GM18951 (cell line): ENCODE measurements around the gene PEX11B.

Experiments
- POLR2A ChIP-seq: IDR thresholded peaks from 4 replicates; pipeline ENCODE4 v1.6.1; 2011; ENCODE audit warnings: mild to moderate bottlenecking; ENCODE audit not compliant: insufficient read length, insufficient read depth; ENCODE audit errors: extremely low read depth
- in situ Hi-C: fragments of 300-500 bp; cut with MboI; formaldehyde crosslinking; loops from one replicate; pipeline ENCODE4 v1.12.0; 2022; ENCODE audit warnings: low sequenced_read_pairs, mixed read lengths, inconsistent platforms; ENCODE audit not compliant: unreplicated experiment

PEX11B gene

GRCh38 chr1:145918144-145918991 lies at the start of gene PEX11B:
Gene PEX11B, minus strand, starts transcription at chr1:145918717. Its CDS starts 29 bp downstream, at chr1:145918688.
- in situ Hi-C loops: no loop called here

GRCh38 chr1:145967288-145967687 lies 48.8 kb upstream of the PEX11B start:
- TF ChIP-seq POLR2A: no peak
- in situ Hi-C loops: no loop called here

More at GRCh38 chr1:145918144-145918991, at the start of gene PEX11B:
- peak; percentile 82 for TF ChIP-seq POLR2A

GRCh38 chr1:145965119-145965744 lies 46.7 kb upstream of the PEX11B start:
- no peak for TF ChIP-seq POLR2A
- in situ Hi-C loops: no loop called here

GRCh38 chr1:145964328-145965118 lies 46.0 kb upstream of the PEX11B start, which contains the start of the genes ANKRD34A and POLR3GL:
Gene ANKRD34A, minus strand, starts transcription at chr1:145964575. Its CDS starts 2,816 bp downstream, at chr1:145961759.
Gene POLR3GL, plus strand, starts transcription at chr1:145964690. Its CDS starts 10,176 bp downstream, at chr1:145974866.
- in situ Hi-C loops: no loop called here
- peak; percentile 96 for TF ChIP-seq POLR2A

- TF ChIP-seq POLR2A: no peak
- in situ Hi-C loops: no loop called here
Observed at GRCh38 chr1:145963265-145964019, 44.9 kb upstream of the PEX11B start.

GRCh38 chr1:145962157-145963102 lies 43.9 kb upstream of the PEX11B start:
- in situ Hi-C loops: no loop called here
- peak; percentile 5 for TF ChIP-seq POLR2A

- in situ Hi-C loops: no loop called here
- no peak for TF ChIP-seq POLR2A
Observed at GRCh38 chr1:145961425-145962156, 43.1 kb upstream of the PEX11B start.

- no peak for TF ChIP-seq POLR2A
- in situ Hi-C loops: no loop called here
Observed at GRCh38 chr1:145961109-145961424, 42.5 kb upstream of the PEX11B start.

GRCh38 chr1:145960468-145961108 lies 42.1 kb upstream of the PEX11B start:
- peak; percentile 48 for TF ChIP-seq POLR2A
- in situ Hi-C loops: no loop called here

- in situ Hi-C loops: no loop called here
- no peak for TF ChIP-seq POLR2A
Observed at GRCh38 chr1:145959957-145960467, 41.5 kb upstream of the PEX11B start.
